Activated CD4-positive, alpha-beta T cell treated with anti-CD3 and anti-CD28 coated beads, Interleukin-2, Interleukin-4, amounts not matched to agents 100 ng/mL and 50 ng/mL, durations not matched to agents 16 hours and 8 hours (primary cell): ENCODE data around the gene COL19A1.
A peak's percentile ranks its signal among the peaks of the same experiment; 100 is the strongest.
"Not testable (repeated sequence)": the region's sequence is repeated elsewhere in the genome, so short reads cannot be mapped to it uniquely, and the experiment has no call there.

Source experiments
- DNase-seq: peaks from one replicate; pipeline ENCODE4 v3.0.0-alpha.2; 2020; ENCODE audit warnings: low spot score

The COL19A1 gene

DNA sequence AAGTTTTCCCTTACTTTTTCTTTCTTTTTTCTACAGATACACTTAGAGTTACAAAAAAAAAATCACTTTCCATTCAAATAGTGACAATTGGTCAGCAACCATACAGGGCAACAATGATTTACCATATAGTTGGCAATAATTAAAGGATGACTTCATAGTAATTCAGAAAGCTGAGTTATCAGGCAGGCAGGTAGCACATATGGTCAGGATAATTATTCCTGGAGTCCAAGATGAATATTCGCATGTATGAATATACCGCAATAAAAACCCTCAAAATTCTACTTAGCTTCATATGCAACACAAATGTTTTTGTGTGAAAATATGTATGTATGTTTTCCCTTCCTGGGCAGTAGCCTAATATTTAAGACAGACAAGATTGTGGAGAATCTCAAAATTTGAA lies 34.5 kb downstream of the COL19A1 start:
- no peak for DNase-seq

DNA sequence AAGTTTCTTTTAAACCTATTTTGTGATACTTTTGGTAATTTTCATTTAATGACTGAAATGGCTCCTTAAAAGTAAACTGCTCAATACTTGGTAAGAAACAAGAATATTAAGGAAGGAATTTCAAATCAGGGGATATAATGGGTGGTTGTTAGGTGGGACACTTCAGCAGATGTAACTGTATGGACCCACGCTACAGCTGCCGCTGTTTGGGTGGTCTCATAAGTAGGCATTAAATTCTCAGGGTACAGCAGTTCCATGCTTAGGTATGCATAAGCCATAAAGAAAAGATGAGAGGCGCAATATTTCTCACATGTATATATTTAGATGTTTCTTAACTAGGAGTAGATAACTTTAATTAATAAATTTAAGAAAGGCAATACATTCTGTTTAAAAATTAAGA lies 35.0 kb downstream of the COL19A1 start:
- no peak for DNase-seq

DNA sequence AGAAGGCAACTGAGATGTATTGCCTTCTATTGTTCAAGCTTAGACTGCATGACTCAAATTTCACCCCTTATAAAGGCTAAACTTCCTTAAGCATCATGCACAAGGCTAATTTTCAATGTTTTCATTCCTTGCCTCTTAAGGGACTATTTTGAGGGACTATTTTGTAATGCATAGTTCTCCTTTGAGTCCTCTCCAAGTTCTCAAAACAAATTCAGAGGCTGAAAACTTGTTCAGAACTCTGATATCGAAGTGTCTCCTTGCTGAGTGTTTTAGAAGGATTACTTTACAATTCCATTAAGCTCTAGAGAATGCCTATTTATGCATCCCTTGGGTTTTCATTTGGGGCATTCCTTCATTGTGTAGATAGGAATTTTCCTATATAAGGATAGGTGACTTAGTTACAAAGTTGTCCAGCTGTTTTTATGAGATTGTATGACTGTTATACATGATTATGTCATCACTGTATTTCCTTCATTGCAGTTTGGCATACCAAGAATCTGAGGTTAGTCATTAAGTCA lies 41.7 kb downstream of the COL19A1 start:
- no peak for DNase-seq

DNA sequence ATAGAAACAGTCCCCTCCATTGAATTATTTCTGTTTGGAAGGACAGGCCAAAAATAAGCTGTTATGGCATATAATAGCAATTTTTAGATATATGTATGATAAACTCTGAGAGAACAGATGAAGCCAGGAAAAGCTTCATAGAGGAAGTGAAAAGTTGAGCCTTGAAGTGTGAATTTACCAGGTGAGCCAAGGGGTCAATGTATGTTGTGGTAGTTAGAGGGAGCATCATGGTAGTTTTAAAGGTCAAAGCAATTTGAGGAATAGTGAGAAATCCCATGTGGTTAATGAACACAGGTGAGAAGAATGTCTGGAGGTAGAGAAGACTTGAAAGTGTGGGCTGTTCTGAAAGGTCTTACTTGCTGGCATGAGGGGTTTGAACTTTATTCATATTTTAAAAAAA lies 47.0 kb downstream of the COL19A1 start:
- DNase-seq, result no peak

DNA sequence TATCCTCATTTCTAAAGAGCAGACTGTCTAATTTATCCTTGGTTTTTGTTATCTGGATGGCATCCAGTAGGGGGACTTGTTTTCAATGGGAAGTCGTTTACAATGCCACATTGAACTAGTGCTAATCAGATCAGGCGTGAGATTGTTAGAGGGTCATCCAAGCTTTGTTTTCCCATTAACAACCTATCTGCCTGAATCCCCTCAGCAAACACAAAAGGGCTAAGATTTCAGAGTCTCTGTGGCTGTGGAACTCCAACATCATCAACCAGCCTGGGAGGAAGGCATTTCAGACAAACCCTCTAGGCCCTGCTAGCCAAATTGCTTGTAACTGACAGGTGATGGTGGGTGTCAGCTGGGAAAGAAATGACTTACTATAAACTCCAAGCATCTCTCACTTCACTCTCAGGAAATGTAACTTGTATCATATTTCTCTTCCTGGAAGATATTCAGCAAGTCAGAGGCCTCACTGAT lies 47.7 kb downstream of the COL19A1 start:
- DNase-seq, result no peak

DNA sequence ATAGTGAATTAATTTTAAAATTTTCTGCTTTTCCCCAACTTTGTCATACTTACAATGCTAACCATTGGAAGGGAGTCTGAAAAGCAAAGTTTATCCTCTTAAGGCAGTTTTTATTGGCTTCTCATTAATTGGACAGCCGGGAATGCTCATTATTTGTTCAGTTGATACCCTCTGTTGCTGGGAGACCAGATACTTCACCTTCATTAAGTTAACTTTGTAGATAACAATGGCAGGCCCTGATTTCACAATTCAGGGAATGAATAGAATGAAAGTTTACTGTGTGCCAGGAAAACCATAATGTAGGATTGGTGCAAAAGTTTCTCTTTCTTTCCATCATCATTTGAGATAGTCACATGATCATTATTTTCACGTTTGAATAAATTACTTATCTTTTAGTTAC lies 49.0 kb downstream of the COL19A1 start:
- no peak for DNase-seq

DNA sequence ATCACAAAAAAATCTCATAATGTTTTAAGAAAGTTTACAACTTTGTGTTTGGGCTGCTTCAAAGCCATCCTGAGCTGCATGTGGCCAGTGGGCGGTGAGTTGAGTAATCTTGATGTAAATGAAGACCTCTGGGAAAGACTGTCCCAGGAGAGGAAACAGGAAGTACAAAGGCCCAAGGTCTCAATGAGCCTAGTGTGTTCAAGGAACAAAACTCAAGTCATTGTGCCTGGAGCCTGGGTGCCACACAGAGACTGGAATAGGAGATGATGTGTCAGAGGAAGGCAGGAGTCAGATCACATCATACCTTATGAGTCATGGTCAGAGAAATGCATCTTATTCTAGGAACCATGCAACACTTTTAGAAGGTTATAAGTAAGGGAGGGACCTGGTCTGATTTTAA lies 51.5 kb downstream of the COL19A1 start:
- peak; percentile 63 for DNase-seq

DNA sequence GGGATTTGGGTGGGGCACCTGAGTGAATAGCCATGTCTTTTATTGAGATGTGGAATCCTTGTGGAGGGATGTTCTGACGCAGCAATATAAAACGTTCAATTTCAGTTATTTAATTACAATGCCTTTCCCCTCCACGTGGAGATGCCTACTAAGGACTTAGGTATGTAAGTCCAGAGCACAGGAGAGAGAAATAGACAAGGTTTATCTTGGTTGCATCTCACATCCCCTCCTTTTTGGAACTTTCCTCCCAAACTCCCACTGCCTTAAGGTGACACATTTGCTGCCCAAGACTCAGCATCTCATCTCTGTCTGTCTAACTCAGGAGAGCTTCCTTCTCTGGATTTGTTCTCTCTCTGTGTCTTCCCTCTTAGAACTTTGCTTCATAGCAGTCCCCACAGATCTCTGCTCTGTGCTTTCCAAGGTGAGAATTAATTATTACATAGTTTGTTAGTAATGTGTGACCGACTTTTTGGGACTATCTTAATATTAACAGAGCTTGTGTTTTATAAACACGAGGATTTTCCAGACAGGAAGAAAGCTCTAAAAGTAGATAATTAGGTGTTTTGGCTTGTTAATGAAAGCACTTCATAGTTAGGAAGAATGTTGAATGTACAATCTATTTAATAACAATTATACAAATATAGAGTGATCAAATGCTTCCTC lies 52.6 kb downstream of the COL19A1 start:
- no peak for DNase-seq

DNA sequence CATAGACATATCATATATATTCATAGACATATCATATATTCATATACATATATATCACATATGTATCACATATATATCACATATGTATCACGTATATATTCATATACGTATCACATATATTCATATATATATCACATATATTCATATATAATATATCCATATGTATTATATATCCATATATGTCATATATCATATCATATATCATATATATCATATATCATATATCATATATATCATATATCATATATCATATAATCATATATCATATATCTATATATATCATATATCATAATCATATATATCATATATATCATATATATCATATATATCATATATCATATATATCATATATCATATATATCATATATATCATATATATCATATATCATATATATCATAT lies 54.7 kb downstream of the COL19A1 start:
- DNase-seq, result not testable (repeated sequence)

DNA sequence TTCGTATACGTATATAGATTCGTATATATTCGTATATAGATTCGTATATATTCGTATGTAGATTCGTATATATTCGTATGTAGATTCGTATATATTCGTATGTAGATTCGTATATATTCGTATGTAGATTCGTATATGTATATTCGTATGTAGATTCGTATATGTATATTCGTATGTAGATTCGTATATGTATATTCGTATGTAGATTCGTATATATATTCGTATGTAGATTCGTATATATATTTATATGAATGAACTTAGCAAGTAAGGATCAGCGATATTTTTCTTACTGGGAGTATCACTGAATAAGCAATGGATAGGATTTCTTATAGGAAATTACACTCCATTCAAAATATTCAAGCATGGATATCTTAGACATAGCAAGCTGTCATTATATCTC lies 55.3 kb downstream of the COL19A1 start:
- not testable (repeated sequence) for DNase-seq

DNA sequence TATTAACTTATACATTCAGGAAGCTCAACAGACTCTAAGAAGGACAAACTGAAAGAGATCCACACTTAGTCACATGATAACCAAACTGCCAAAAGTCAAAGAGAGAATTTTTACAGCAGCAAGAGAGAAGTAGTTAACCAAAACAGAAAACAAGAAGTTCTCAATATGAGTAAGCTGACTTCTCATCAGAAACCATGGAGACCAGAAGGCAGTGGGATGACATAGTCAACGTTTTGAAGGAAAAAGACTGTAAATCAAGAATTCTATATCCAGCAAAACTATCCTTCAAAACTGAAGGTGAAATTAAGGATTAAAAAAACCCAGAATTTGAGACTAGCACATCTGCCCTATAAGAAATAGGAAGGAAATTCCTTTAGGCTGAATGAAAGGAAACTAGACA lies 60.4 kb downstream of the COL19A1 start:
- peak; percentile 25 for DNase-seq

DNA sequence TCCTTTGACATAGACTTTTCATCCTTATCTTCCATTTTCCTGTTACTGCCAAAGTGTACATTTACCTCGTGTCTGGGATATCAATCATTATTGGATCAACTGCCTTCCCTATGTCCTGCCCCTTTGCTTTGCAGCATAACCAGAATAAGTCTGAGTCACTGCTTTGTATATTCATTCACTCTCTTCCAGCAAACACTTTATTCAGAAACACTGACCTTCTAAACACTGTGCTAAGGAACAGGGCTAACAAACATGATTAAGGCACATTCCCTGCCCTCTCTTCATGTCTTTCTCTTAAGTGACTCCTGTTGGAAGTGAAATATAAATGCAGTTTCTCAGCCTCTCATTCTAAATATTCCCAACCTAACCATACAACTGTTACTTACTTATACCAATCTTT lies 66.9 kb downstream of the COL19A1 start:
- DNase-seq, result no peak

DNA sequence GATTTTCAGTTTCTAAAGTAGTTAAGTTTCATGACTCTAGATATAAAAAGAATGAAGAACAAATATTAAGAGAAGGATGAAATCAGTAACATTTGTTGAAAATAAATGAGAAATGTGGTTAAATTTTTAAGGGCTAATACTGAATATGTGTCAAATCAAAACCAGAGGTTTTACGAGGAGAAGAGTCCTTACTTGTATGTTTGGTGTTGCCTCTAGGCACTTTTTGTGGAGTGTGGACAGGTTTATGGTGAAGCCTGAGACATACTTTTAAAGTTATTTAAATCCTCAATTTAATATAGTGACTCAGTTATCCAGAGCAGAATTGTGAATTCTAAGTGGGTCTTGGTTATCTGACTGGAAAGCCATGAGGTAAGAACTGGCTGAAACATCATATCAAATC lies 68.7 kb downstream of the COL19A1 start:
- no peak for DNase-seq

DNA sequence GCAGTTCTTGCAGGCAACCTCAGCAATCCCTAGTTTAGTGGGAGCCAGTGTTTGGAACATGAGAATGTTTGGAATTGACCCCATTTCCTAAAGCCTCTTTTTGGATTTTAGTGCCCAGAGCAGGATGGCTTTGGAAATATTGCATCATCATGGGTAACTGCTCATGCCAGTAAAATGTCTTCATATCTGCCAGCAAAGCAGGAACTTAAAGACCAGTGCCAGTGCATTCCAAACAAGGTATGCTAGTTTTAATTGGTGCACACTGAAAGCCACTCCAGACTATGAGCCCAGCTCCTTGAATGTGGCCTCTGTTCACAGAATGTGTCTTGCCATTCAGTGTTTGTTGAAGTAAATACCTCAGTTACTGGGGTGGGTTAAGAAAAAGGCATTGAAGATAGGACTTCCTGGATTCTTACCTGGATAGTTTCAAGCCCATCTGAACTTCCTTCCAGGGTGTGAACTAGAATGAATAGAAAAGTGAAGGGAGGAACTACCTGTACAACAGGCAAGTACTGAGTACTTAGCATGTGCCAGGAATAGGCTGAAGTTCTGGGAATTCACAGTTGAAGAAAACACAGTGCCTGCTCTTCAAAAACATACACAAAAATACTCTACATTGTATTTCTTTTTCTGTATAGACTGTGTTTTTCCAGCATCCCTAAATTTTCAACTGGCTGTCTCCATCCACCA lies 70.5 kb downstream of the COL19A1 start:
- DNase-seq, result no peak

DNA sequence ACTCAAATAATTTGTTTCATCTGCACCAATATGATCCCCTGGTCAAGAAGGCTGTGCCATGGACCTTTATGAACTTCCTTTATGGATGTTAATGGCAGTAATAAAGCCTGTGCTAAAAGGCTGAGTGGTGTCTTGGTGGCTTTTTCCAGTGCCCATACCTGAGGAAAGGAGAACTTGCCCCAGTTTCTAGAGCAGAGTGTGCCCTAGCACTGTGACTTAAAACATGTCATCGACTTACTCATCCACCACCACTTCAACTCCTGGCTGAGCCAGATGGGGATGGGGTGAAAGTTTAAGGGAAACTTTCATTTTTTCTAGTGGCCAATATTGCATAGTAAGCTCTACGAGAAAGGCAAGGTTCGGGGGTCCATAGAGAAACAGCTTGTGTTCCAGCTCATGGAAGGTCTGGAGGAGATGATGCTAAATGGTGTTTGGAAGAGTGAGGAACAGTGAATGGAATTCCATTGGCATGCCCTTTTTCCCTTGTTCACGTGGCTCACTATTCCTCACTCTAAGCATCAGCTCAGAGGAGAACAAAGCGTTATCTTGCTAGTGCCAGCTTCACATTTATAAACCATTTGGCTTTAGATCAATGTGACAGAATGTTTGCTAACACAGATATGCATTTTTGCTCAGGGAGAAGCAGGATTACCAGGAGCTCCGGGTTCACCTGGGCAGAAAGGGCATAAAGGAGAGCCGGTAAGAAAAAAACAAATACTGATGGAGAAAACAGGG lies 71.2 kb downstream of the COL19A1 start:
- DNase-seq, result no peak

DNA sequence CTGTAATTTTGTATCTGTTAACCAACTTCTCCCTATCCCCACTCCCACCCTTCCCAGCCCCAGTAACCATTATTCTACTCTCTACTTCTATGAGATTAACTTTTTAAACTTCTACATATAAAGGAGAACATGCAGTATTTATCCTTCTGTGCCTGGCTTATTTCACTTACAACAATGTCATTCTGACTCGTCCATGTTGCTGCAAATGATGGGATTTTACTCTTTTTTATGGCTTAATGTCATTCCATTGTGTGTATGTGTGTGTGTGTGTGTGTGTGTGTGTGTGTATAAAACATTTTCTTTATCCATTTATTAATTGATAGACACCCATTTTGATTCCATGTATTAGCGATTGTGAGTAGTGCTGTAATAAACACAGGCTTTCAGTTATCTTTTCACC lies 76.1 kb downstream of the COL19A1 start:
- no peak for DNase-seq

DNA sequence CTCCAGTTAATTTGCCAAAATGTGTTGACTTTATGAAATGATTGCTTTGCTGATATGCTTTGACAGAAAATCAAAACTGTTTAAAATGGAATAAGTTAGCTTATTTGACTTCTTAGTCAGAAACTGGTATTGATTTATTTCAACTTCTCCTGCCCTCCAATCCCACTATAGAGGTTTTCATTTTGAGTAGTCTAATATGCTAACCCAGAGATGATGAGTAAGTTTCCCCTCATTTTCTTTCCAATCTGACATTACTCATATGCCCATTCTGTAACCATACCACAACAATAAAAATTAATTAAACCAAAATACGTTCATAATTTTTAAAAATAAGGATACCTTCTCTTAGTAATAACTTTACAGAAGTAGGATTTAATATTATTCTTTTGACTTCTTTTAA lies 78.8 kb downstream of the COL19A1 start:
- DNase-seq, result peak; percentile 9

DNA sequence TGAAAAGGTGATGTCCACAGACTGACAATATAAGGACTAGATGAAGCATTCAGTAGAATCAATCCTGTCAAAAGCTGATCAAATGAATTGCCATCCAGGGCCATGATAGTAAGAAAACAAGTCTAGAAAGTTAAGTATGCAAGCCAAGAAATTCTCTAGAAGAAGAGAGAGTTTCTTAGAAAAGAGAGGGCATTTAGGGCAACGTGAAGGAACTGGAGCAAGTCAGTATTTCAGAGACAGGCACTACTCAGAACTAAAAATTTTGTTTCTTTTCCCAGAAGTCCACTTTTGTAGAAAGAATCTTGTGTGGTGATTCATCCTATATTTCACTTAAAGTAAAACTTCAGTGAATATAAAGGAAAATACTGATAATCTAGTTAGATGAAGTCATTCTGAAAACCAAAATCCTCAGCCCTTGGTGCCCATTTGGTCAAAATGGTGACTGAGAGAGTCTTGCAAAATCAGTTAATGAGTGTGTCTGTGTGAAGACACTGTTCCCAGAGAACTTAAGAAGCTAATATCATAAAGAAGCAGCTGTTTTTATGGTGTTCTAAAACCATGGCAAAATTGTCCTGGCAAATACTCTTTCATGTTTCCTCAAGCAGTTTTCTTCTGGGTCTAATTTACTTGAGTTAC lies 82.2 kb downstream of the COL19A1 start:
- peak; percentile 6 for DNase-seq

DNA sequence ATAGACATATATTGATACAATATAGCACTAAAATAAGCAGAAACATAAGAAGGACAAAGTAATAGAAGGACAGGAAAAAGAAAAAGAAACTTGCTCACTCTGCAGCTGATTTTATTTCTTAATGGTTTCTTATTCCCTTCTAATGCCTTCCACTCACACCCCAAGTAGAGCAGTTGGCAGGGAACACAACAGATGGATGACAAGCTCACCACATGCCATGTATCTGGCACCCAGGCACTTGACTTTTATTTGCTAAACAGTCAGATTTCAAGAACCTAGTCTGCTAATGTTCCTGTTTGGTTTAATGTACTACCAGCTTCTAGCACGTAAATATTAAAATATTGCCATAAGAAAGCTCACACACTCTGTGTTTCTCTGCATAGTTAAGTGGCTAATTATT lies 87.1 kb downstream of the COL19A1 start:
- DNase-seq, result no peak

DNA sequence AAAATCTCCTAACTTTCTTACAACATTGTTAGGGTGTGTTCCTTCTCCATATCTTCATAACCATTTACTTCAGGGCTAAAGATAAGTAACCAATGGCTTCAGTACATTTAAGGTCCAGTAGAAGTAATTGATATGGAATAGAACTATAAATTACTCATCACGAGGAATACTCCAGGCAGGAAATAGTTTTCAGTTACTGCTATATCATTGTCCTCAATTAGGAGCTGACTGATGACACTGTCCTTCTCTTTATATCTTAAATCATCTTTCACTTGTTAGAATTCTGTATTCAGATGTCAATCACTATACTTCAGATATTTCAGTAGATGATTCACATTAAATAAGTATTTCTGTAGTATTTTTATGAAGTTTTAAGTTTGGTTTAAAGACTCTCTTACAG lies 88.4 kb downstream of the COL19A1 start:
- no peak for DNase-seq

DNA sequence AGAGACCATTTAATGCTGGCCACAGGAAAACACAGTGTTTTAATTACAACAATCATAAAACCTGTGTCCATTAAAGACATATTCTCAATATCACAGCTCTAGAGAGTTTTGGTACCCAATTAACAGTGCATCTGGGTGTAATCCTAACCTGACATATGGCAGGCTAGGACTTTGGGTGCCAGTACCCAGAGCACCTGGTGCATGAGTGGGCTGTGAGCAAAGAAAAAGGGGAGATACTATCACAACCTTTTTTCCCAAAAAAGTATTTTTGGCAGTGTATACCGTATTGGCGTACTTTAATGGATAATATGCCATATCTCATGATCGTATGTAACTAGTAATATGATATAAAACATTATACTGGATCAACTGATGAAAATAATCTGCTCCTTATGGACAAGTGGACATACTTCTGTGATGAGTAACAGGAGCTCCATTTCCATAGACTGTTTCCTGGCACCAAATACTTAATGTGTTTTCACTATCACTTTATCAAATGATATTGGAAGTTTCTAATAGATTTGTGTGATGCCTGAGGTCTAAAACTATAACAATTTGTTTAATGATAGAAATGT lies 91.7 kb downstream of the COL19A1 start:
- no peak for DNase-seq

DNA sequence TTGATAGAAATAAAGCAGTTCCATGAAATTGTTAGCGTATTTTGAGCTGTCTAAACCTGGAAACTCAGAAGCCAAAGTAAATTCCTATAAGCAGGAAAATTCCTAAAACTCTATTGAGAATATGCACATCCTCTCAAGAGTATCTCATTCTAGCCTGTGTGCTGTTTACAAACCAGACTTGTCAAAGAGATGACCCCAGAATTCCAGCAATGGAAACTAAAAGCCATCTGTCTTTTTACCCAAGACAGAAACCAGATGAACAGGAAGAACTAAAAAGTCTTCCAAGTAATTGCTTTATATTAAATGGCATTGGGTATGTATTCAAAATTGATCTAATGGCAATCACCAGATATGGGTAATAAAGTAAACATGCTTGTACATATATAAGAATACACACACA lies 92.6 kb downstream of the COL19A1 start:
- DNase-seq, result no peak
